Suprapubic skin (tissue), 3 donors: ENCODE data around the gene COL9A3.

Experiments
- CTCF ChIP-seq, 2 donors: fragments of 200-600 bp in 1 of 2; fragments of 450-650 bp in 1 of 2; sonication (generic) in 1 of 2; IDR thresholded peaks; one replicate each; pipeline ENCODE4 v1.5.1; 2016 to 2019; ENCODE audit warnings: antibody characterized with exemption in 2 of 2, mild to moderate bottlenecking in 1 of 2, moderate library complexity in 1 of 2
- EP300 ChIP-seq: sonication (generic); formaldehyde crosslinking; IDR thresholded peaks from one replicate; pipeline ENCODE4 v1.6.1; 2017; ENCODE audit warnings: antibody characterized with exemption

GRCh38 chr20:62837790-62838127, 20.9 kb downstream of the COL9A3 start:
- no peak for TF ChIP-seq CTCF (IDR thresholded peaks at IDR 0.05)
- TF ChIP-seq EP300, result no peak
